ENCODE data around the gene FGF3. TPM values are rescaled to one million over a fixed set of nuclear protein-coding genes. Genes with fewer than 3 reads are reported as not detected.
"Not testable (repeated sequence)": the region's sequence is repeated elsewhere in the genome, so short reads cannot be mapped to it uniquely, and the experiment has no call there.

FGF3 gene
- polyA plus RNA-seq, 3 donors = 0.10 TPM; not detected in 2

GRCh38 chr11:69773626-69774353, 45.4 kb downstream of the FGF3 start:
- DNase-seq = no peak

GRCh38 chr11:69771466-69771865, 47.8 kb downstream of the FGF3 start:
- no peak for DNase-seq

GRCh38 chr11:69770540-69770939, 48.7 kb downstream of the FGF3 start:
- DNase-seq = no peak

GRCh38 chr11:69765498-69765995, 53.7 kb downstream of the FGF3 start:
- DNase-seq = no peak

- DNase-seq = not testable (repeated sequence)
Observed at GRCh38 chr11:69764918-69765317, 54.3 kb downstream of the FGF3 start.

- no peak for DNase-seq
Observed at GRCh38 chr11:69760319-69760718, 58.9 kb downstream of the FGF3 start.

Other genes with a start within 250 kb of the FGF3 start
- 100 to 1,000 TPM; 153 to 167 (median 157) TPM for gene CCND1, start 178.3 kb downstream of the FGF3 start, polyA plus RNA-seq (ENCODE audit: insufficient read length in 3 of 3)
- gene LTO1, start 144.1 kb downstream of the FGF3 start, polyA plus RNA-seq (ENCODE audit: insufficient read length in 3 of 3) = 10 to 100 TPM; 26.6 to 41.4 (median 34.1) TPM
- 1 to 10 TPM in 2 of 3 donors, under 1 TPM in 1; 0.34 to 1.1 (median 1.1) TPM for gene FGF19, start 115.4 kb downstream of the FGF3 start, polyA plus RNA-seq (ENCODE audit: insufficient read length in 3 of 3)
- not detected for gene FGF4, start 44.1 kb downstream of the FGF3 start, polyA plus RNA-seq (ENCODE audit: insufficient read length in 3 of 3)